ENCODE measurements around the gene RB1. TPM values are rescaled to one million over a fixed set of nuclear protein-coding genes. Genes with fewer than 3 reads are reported as not detected.

RB1 gene
- total and polyA plus RNA-seq, 2 experiments from 2014 or later = 25.5 to 31.0 TPM

GRCh38 chr13:48411147-48411794 is 107.7 kb downstream of the RB1 start:
- peak overlapping the region; percentile 84 for H3K9ac ChIP-seq
- peaks cover 5% of the 10 kb centered on the region; the same call in 1 of the 2 replicates for H3K4me1 ChIP-seq (ENCODE audit: insufficient read depth)
- H3F3A ChIP-seq (ENCODE audit: insufficient read depth) = peaks cover 16% of the 10 kb centered on the region; the same call in 1 of the 2 replicates
- no peaks in the 10 kb centered on the region for H4K20me1 ChIP-seq (ENCODE audit: insufficient read depth)
- peak overlapping the region; percentile 84 for H3K4me3 ChIP-seq
- no peak for TF ChIP-seq EZH2phosphoT487 (IDR thresholded peaks at IDR 0.05; ENCODE audit: insufficient read depth, low read depth)
- no peak for TF ChIP-seq EZH2 (IDR thresholded peaks at IDR 0.05; ENCODE audit: insufficient read depth, poor library complexity, severe bottlenecking)
- in situ Hi-C loops (cut with MboI) = no loop called here
- peak; percentile 26 for DNase-seq
- no peaks in the 10 kb centered on the region for H3K9me3 ChIP-seq (ENCODE audit: low read depth)
- WGBS, 2 experiments (ENCODE audit: low coverage in 1 of 2, low lambda C conversion rate in 2 of 2, missing lambda C conversion rate in 2 of 2) = 0 to 2% methylated on average over 1 of the region's 1 CpG
- H3K79me2 ChIP-seq (ENCODE audit: insufficient read depth) = peaks cover 86% of the 10 kb centered on the region
- H3K9me2 ChIP-seq (ENCODE audit: insufficient read depth) = no peaks in the 10 kb centered on the region
- peak overlapping the region; percentile 77 for H2AFZ ChIP-seq
- peak overlapping the region; percentile 83 for H3K27ac ChIP-seq
- peak overlapping the region; percentile 97 for H3K4me2 ChIP-seq (ENCODE audit: unreplicated experiment)
- no peaks in the 10 kb centered on the region for H3K36me3 ChIP-seq (ENCODE audit: low read depth)
- H3K27me3 ChIP-seq (replicated peaks; ENCODE audit: insufficient read depth) = no peaks in the 10 kb centered on the region

GRCh38 chr13:48411841-48412531 is 108.4 kb downstream of the RB1 start:
- Histone ChIP-seq H3K9ac (peak overlapping the region; percentile 84), H3K4me2 (ENCODE audit: unreplicated experiment) (peak overlapping the region; percentile 97), H3K9me2 (ENCODE audit: insufficient read depth) (no peaks in the 10 kb centered on the region), H3F3A (ENCODE audit: insufficient read depth) (peaks cover 16% of the 10 kb centered on the region; the same call in 1 of the 2 replicates), H3K9me3 (ENCODE audit: low read depth) (no peaks in the 10 kb centered on the region), H4K20me1 (ENCODE audit: insufficient read depth) (no peaks in the 10 kb centered on the region), H3K4me3 (peak overlapping the region; percentile 84), H3K36me3 (ENCODE audit: low read depth) (no peaks in the 10 kb centered on the region), H3K27me3 (replicated peaks; ENCODE audit: insufficient read depth) (no peaks in the 10 kb centered on the region), H3K79me2 (ENCODE audit: insufficient read depth) (peaks cover 79% of the 10 kb centered on the region), H2AFZ (peak overlapping the region; percentile 77), H3K4me1 (ENCODE audit: insufficient read depth) (peaks cover 5% of the 10 kb centered on the region; the same call in 1 of the 2 replicates), H3K27ac (peak overlapping the region; percentile 83)
- TF ChIP-seq EZH2 (IDR thresholded peaks at IDR 0.05; ENCODE audit: insufficient read depth, poor library complexity, severe bottlenecking) (no peak), EZH2phosphoT487 (IDR thresholded peaks at IDR 0.05; ENCODE audit: insufficient read depth, low read depth) (0 out of 2 replicates have a peak, but pooled peaks have one; percentile 14)
- DNase-seq = peak; percentile 51
- WGBS, 2 experiments (ENCODE audit: low coverage in 1 of 2, low lambda C conversion rate in 2 of 2, missing lambda C conversion rate in 2 of 2) = 1 to 2% methylated on average over 13 of the region's 13 CpGs
- in situ Hi-C loops (cut with MboI) = no loop called here

- peak within 1 kb of the TSS; percentile 84 for H3K9ac ChIP-seq
- no peaks in the 10 kb centered on the region for H4K20me1 ChIP-seq (ENCODE audit: insufficient read depth)
- H3K4me3 ChIP-seq = peak within 1 kb of the TSS; percentile 84
- H3K9me3 ChIP-seq (ENCODE audit: low read depth) = no peaks in the 10 kb centered on the region
- peaks cover 16% of the 10 kb centered on the region; the same call in 1 of the 2 replicates for H3F3A ChIP-seq (ENCODE audit: insufficient read depth)
- peaks cover 5% of the 10 kb centered on the region; the same call in 1 of the 2 replicates for H3K4me1 ChIP-seq (ENCODE audit: insufficient read depth)
- H3K9me2 ChIP-seq (ENCODE audit: insufficient read depth) = no peaks in the 10 kb centered on the region
- TF ChIP-seq EZH2phosphoT487 (IDR thresholded peaks at IDR 0.05; ENCODE audit: insufficient read depth, low read depth) (no peak), EZH2 (IDR thresholded peaks at IDR 0.05; ENCODE audit: insufficient read depth, poor library complexity, severe bottlenecking) (no peak)
- 4 to 6% methylated on average over 4 of the region's 4 CpGs for WGBS, 2 experiments (ENCODE audit: low coverage in 1 of 2, low lambda C conversion rate in 2 of 2, missing lambda C conversion rate in 2 of 2)
- H3K4me2 ChIP-seq (ENCODE audit: unreplicated experiment) = peak within 1 kb of the TSS; percentile 97
- peak within 1 kb of the TSS; percentile 77 for H2AFZ ChIP-seq
- peaks cover 70% of the 10 kb centered on the region for H3K79me2 ChIP-seq (ENCODE audit: insufficient read depth)
- no peaks in the 10 kb centered on the region for H3K27me3 ChIP-seq (replicated peaks; ENCODE audit: insufficient read depth)
- in situ Hi-C loops (cut with MboI) = no loop called here
- H3K27ac ChIP-seq = peak within 1 kb of the TSS; percentile 83
- H3K36me3 ChIP-seq (ENCODE audit: low read depth) = peaks cover 4% of the 10 kb centered on the region; the same call in 1 of the 2 replicates
- DNase-seq = peak; percentile 79
These were observed 109.4 kb downstream of the RB1 start, which contains the start of gene LPAR6 for GRCh38 chr13:48412881-48413351. Gene LPAR6 (minus strand): TSS chr13:48413113. CDS start chr13:48412423, 690 bp downstream.

GRCh38 chr13:48414501-48414900 is 111.0 kb downstream of the RB1 start:
- TF ChIP-seq EZH2 (IDR thresholded peaks at IDR 0.05; ENCODE audit: insufficient read depth, poor library complexity, severe bottlenecking) = no peak
- TF ChIP-seq EZH2phosphoT487 (IDR thresholded peaks at IDR 0.05; ENCODE audit: insufficient read depth, low read depth) = no peak
- no peak overlapping the region for H2AFZ ChIP-seq
- H3K27ac ChIP-seq = no peak overlapping the region
- H3K4me3 ChIP-seq = no peak overlapping the region
- H3K36me3 ChIP-seq (ENCODE audit: low read depth) = peaks cover 4% of the 10 kb centered on the region; the same call in 1 of the 2 replicates
- no peaks in the 10 kb centered on the region for H4K20me1 ChIP-seq (ENCODE audit: insufficient read depth)
- H3K9me2 ChIP-seq (ENCODE audit: insufficient read depth) = no peaks in the 10 kb centered on the region
- H3K9me3 ChIP-seq (ENCODE audit: low read depth) = no peaks in the 10 kb centered on the region
- in situ Hi-C loops (cut with MboI) = no loop called here
- no peaks in the 10 kb centered on the region for H3K27me3 ChIP-seq (replicated peaks; ENCODE audit: insufficient read depth)
- peaks cover 5% of the 10 kb centered on the region; the same call in 1 of the 2 replicates for H3K4me1 ChIP-seq (ENCODE audit: insufficient read depth)
- H3K79me2 ChIP-seq (ENCODE audit: insufficient read depth) = peaks cover 56% of the 10 kb centered on the region
- no peak for DNase-seq
- H3F3A ChIP-seq (ENCODE audit: insufficient read depth) = peaks cover 16% of the 10 kb centered on the region; the same call in 1 of the 2 replicates
- H3K4me2 ChIP-seq (ENCODE audit: unreplicated experiment) = no peak overlapping the region
- H3K9ac ChIP-seq = no peak overlapping the region
